B cell (primary cell): Measurements from ENCODE around the gene CPA5. TPM values are rescaled to one million over a fixed set of nuclear protein-coding genes. Genes with fewer than 3 reads are reported as not detected.

Experiments used
- ATAC-seq: fragments of 200-7000 bp; cut with Tn5 transposase; one replicate; pipeline ENCODE4 v1.10.0; 2021; ENCODE audit warnings: low read depth, mild to moderate bottlenecking, moderate number of reproducible peaks, moderate library complexity
- CTCF ChIA-PET: fragments of 350-600 bp; sonication (Branson Sonifier 250); formaldehyde crosslinking; loops from one replicate; lab custom pipeline; 2021; ENCODE audit warnings: antibody characterized with exemption, inconsistent platforms; lab: Charles Lee
- POLR2A ChIA-PET: fragments of 350-600 bp; sonication (Branson Sonifier 250); formaldehyde crosslinking; loops from one replicate; lab custom pipeline; 2021; ENCODE audit warnings: antibody characterized with exemption; lab: Charles Lee
- DNase-seq: peaks from one replicate; pipeline ENCODE4 v3.0.0; 2013
- H2AFZ ChIP-seq: 2 replicates; pipeline ENCODE4 v1.6.1; 2012; ENCODE audit warnings: mild to moderate bottlenecking, low read depth, low read length; ENCODE audit not compliant: insufficient read depth, poor library complexity, severe bottlenecking
- H3K27ac ChIP-seq, 2 donors: 1 replicate in 1 of 2; 2 replicates in 1 of 2; pipeline ENCODE4 v1.5.1; 2012 to 2013; ENCODE audit warnings: low read length in 2 of 2, mild to moderate bottlenecking in 2 of 2, moderate library complexity in 1 of 2
- H3K27me3 ChIP-seq, 4 experiments: fragments of 200-600 bp in 1 of 4; sonication (generic) in 1 of 4; replicated peaks in 1 of 4; 1 replicate in 2 of 4; 2 replicates in 2 of 4; pipeline versions ENCODE4 v1.6.1 to v1.7.0; 2013 to 2016; ENCODE audit warnings: low read length in 3 of 4, mild to moderate bottlenecking in 2 of 4, mixed read lengths in 1 of 4, moderate library complexity in 1 of 4; ENCODE audit not compliant: insufficient read depth in 4 of 4, control insufficient read depth in 3 of 4; ENCODE audit errors: control extremely low read depth in 1 of 4
- H3K36me3 ChIP-seq, 2 experiments: replicated peaks in 1 of 2; 1 replicate in 1 of 2; 2 replicates in 1 of 2; pipeline versions ENCODE4 v1.6.1 to v1.7.1; 2013; ENCODE audit warnings: low read length in 1 of 2; ENCODE audit not compliant: insufficient read depth in 2 of 2, control insufficient read depth in 1 of 2; ENCODE audit errors: control extremely low read depth in 1 of 2, extremely low read depth in 1 of 2
- H3K4me1 ChIP-seq, 2 donors: fragments of 200-600 bp in 1 of 2; sonication (generic) in 1 of 2; 1 replicate in 1 of 2; 2 replicates in 1 of 2; pipeline versions ENCODE4 v1.5.1 to v1.6.1; 2013 to 2017; ENCODE audit warnings: low read length in 2 of 2; ENCODE audit not compliant: control insufficient read depth in 2 of 2, insufficient read depth in 2 of 2
- H3K4me2 ChIP-seq: replicated peaks from 2 replicates; pipeline ENCODE3; 2012; ENCODE audit warnings: mild to moderate bottlenecking, low read depth, low read length; ENCODE audit not compliant: poor library complexity, severe bottlenecking
- H3K4me3 ChIP-seq, 5 experiments: fragments of 200-600 bp in 1 of 5; sonication (generic) in 1 of 5; 1 replicate in 3 of 5; 2 replicates in 2 of 5; pipeline versions ENCODE4 v1.5.1 to v1.7.0; 2011 to 2016; ENCODE audit warnings: low read length in 4 of 5, mild to moderate bottlenecking in 4 of 5, low read depth in 2 of 5, control low read depth in 1 of 5, moderate library complexity in 1 of 5; ENCODE audit not compliant: insufficient read depth in 1 of 5; ENCODE audit errors: control extremely low read depth in 1 of 5, extremely low read depth in 1 of 5
- H3K79me2 ChIP-seq: fragments of 200-600 bp; sonication (generic); one replicate; pipeline ENCODE4 v1.6.0; 2016; ENCODE audit warnings: low read length; ENCODE audit not compliant: control insufficient read depth, insufficient read depth
- H3K9ac ChIP-seq: fragments of 200-600 bp; sonication (generic); 2 replicates; pipeline ENCODE4 v1.6.1; 2017; ENCODE audit warnings: mild to moderate bottlenecking, low read length, moderate library complexity
- H3K9me3 ChIP-seq, 3 donors: one replicate each; pipeline versions ENCODE4 v1.6.1 to v1.7.1; 2013; ENCODE audit warnings: low read length in 2 of 3; ENCODE audit not compliant: control insufficient read depth in 2 of 3, insufficient read depth in 1 of 3; ENCODE audit errors: control extremely low read depth in 1 of 3
- H4K20me1 ChIP-seq: 2 replicates; pipeline ENCODE4 v1.6.0; 2012; ENCODE audit warnings: mild to moderate bottlenecking, low read length; ENCODE audit not compliant: insufficient read depth, control insufficient read depth, poor library complexity, severe bottlenecking
- H3K27ac Mint-ChIP-seq: one replicate; pipeline ENCODE4 v1.8.0; 2021; ENCODE audit warnings: mixed read lengths
- H3K27me3 Mint-ChIP-seq: one replicate; pipeline ENCODE4 v1.8.0; 2021; ENCODE audit warnings: mixed read lengths
- H3K4me1 Mint-ChIP-seq: one replicate; pipeline ENCODE4 v1.8.0; 2021; ENCODE audit warnings: mixed read lengths
- H3K4me3 Mint-ChIP-seq: one replicate; pipeline ENCODE4 v1.8.0; 2021; ENCODE audit warnings: mixed read lengths
- H3K9me3 Mint-ChIP-seq: one replicate; pipeline ENCODE4 v1.8.0; 2022; ENCODE audit warnings: mixed read lengths; ENCODE audit not compliant: insufficient read depth
- CTCF ChIP-seq: fragments of 200-600 bp; IDR thresholded peaks from one replicate; pipeline ENCODE4 v1.8.0; 2022; ENCODE audit warnings: antibody characterized with exemption, mild to moderate bottlenecking
- EZH2 ChIP-seq: IDR thresholded peaks from 2 replicates; pipeline ENCODE4 v1.6.1; 2012; ENCODE audit warnings: borderline replicate concordance, low read depth, mild to moderate bottlenecking, moderate library complexity, low read length; ENCODE audit not compliant: insufficient read depth, poor library complexity, severe bottlenecking
- WGBS: methylation state at CpG from one replicate; pipeline ENCODE4 v1.1.5; 2013; ENCODE audit warnings: missing lambda C conversion rate; ENCODE audit not compliant: insufficient coverage; 5-methylcytosine and 5-hydroxymethylcytosine counted together
- intact Hi-C: fragments of 100-400 bp; cut with micrococcal nuclease; formaldehyde crosslinking; loops from one replicate; pipeline ENCODE4 v1.10.0; 2022
- polyA plus RNA-seq: library from polyadenylated mRNA; depleted of rRNA; stranded (reverse); fragments of >200 nt; gene quantifications from 2 replicates; pipeline ENCODE4 v1.2.3, GENCODE V29; 2012
- total RNA-seq, 2 donors: library from RNA; stranded (reverse); fragments of 120-200 nt in 1 of 2; gene quantifications; 1 replicate in 1 of 2; 2 replicates in 1 of 2; pipeline versions ENCODE4 v1.2.3 to v1.2.4, GENCODE V29; 2013 to 2022

Gene CPA5
- total and polyA plus RNA-seq, 2 donors (not counting 1 experiment from before 2014, with no cell fraction given): not detected

- no peak overlapping the region for H3K4me3 Mint-ChIP-seq
- intact Hi-C loops: no loop called here
- no peaks in the 10 kb centered on the region for H3K4me1 Mint-ChIP-seq
- H3K4me2 ChIP-seq: no peak overlapping the region
- no peaks in the 10 kb centered on the region for H3K27me3 Mint-ChIP-seq
- no peak overlapping the region for H3K27ac Mint-ChIP-seq
- H3K4me1 ChIP-seq: no peaks in the 10 kb centered on the region
- no peaks in the 10 kb centered on the region for H3K36me3 ChIP-seq
- no peaks in the 10 kb centered on the region for H3K9me3 Mint-ChIP-seq
- DNase-seq (no peak), ATAC-seq (no peak)
- no peaks in the 10 kb centered on the region for H4K20me1 ChIP-seq
- H3K79me2 ChIP-seq: no peaks in the 10 kb centered on the region
- peaks cover 0 to 3% (median 0%) of the 10 kb centered on the region in 3 donors for H3K9me3 ChIP-seq
- WGBS: 91% methylated on average over 3 of the region's 3 CpGs
- no peaks in the 10 kb centered on the region for H3K27me3 ChIP-seq
- no peak overlapping the region for H3K9ac ChIP-seq
- H3K4me3 ChIP-seq: no peak overlapping the region
- TF ChIP-seq CTCF (no peak), EZH2 (no peak)
- H3K27ac ChIP-seq: no peak overlapping the region
- ChIA-PET POLR2A (no interaction called here), CTCF (no interaction called here)
- no peak overlapping the region for H2AFZ ChIP-seq
These were observed 26.4 kb downstream of the CPA5 start for GRCh38 chr7:130371046-130371445.

GRCh38 chr7:130372402-130373165 is 28.0 kb downstream of the CPA5 start:
- H4K20me1 ChIP-seq: no peaks in the 10 kb centered on the region
- no peaks in the 10 kb centered on the region for H3K36me3 ChIP-seq
- no peaks in the 10 kb centered on the region for H3K27me3 Mint-ChIP-seq
- no peaks in the 10 kb centered on the region for H3K4me1 Mint-ChIP-seq
- WGBS: 83% methylated on average over 7 of the region's 11 CpGs
- no peaks in the 10 kb centered on the region for H3K27me3 ChIP-seq
- DNase-seq: no peak
- no peak for TF ChIP-seq CTCF
- TF ChIP-seq EZH2: no peak
- no peak overlapping the region for H3K27ac ChIP-seq
- H3K4me2 ChIP-seq: no peak overlapping the region
- no peak overlapping the region for H3K9ac ChIP-seq
- ATAC-seq: no peak
- ChIA-PET CTCF (no interaction called here), POLR2A (no interaction called here)
- H3K4me3 Mint-ChIP-seq: no peak overlapping the region
- intact Hi-C loops: no loop called here
- no peak overlapping the region for H3K27ac Mint-ChIP-seq
- H3K9me3 ChIP-seq: peaks cover 0 to 10% (median 0%) of the 10 kb centered on the region in 3 donors
- no peak overlapping the region for H2AFZ ChIP-seq
- H3K4me1 ChIP-seq: no peaks in the 10 kb centered on the region
- H3K9me3 Mint-ChIP-seq: peaks cover 5% of the 10 kb centered on the region
- no peaks in the 10 kb centered on the region for H3K79me2 ChIP-seq
- no peak overlapping the region for H3K4me3 ChIP-seq
